GM13976 (cell line): ENCODE data around the gene KIFC1.
"Not testable (repeated sequence)": the region's sequence is repeated elsewhere in the genome, so short reads cannot be mapped to it uniquely, and the experiment has no call there.

Experiments used
- DNase-seq: peaks from one replicate; pipeline ENCODE4 v3.0.0; 2012; ENCODE audit warnings: low spot score
- in situ Hi-C: fragments of 300-500 bp; cut with MboI; formaldehyde crosslinking; loops from one replicate; pipeline ENCODE4 v1.12.0; 2022; ENCODE audit warnings: low sequenced_read_pairs, mixed read lengths, inconsistent platforms; ENCODE audit not compliant: unreplicated experiment
- TF ChIP-seq, protein P1 (sequence below): IDR thresholded peaks from 2 replicates; pipeline ENCODE4 v1.5.1; 2012; ENCODE audit warnings: borderline replicate concordance, mild to moderate bottlenecking; ENCODE audit not compliant: insufficient read depth; ENCODE audit errors: extremely low read depth, missing control alignments, control extremely low read depth

Gene KIFC1

DNA sequence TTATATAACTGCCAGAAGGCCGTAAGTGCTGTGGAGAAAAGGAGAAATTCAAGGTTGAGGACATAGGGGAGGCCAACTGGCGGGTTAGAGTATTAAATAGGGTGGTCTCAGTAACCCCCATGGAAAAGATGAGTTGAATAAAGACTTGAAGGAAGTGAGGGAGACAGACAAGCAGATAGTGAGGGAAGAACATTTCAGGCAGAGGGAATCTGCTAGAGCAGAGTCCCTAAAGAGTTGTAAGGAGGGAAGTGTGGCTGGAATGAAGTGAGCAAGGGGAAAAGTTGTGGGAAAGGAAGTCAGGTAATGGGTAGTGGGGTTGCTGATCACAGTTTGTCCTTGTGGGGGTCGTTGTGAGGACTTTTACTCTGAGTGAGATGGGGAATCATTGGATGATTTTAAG is 1.4 kb downstream of the KIFC1 start:
- TF ChIP-seq, protein P1, sequence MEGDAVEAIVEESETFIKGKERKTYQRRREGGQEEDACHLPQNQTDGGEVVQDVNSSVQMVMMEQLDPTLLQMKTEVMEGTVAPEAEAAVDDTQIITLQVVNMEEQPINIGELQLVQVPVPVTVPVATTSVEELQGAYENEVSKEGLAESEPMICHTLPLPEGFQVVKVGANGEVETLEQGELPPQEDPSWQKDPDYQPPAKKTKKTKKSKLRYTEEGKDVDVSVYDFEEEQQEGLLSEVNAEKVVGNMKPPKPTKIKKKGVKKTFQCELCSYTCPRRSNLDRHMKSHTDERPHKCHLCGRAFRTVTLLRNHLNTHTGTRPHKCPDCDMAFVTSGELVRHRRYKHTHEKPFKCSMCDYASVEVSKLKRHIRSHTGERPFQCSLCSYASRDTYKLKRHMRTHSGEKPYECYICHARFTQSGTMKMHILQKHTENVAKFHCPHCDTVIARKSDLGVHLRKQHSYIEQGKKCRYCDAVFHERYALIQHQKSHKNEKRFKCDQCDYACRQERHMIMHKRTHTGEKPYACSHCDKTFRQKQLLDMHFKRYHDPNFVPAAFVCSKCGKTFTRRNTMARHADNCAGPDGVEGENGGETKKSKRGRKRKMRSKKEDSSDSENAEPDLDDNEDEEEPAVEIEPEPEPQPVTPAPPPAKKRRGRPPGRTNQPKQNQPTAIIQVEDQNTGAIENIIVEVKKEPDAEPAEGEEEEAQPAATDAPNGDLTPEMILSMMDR, result no peak
- no peak for DNase-seq
- in situ Hi-C loops, result no loop called here

DNA sequence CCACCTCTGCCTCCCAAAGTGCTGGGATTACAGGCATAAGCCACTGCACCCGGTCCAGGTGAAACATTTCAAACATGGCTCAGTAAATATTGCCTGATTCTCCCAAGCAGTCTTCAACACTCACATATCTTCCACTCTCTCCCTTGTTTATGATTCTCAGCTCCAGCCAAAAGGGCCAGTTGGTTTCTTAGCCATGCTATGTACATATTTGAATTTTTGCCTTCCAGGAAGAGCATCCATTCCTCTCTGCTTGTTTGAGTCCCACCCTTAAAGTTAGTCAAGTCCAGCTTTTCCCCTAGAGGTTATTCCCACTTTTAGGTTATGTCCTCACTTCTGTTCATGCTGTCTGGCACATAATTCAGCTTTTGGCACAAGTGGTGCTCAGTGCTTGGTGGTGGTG is 5.9 kb downstream of the KIFC1 start:
- DNase-seq, result no peak
- TF ChIP-seq, protein P1, result no peak
- in situ Hi-C loops, result no loop called here

DNA sequence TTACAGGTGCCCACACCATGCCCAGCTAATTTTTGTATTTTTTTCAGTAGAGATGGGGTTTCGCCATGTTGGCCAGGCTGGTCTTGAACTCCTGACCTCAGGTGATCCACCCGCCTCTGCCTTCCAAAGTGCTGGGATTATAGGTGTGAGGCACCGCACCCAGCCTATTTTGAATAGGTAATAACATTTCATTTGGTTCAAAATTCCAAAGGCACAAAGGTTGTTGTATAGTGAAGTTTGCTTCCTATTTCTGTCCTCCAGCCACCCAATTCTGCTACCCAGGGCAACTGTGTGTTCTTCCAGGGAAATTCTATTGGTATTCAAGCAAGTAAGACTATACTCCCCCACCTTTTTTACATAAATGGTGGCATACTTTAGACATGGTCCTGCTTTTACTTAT is 7.0 kb downstream of the KIFC1 start:
- in situ Hi-C loops, DNase-seq: not testable (repeated sequence)

DNA sequence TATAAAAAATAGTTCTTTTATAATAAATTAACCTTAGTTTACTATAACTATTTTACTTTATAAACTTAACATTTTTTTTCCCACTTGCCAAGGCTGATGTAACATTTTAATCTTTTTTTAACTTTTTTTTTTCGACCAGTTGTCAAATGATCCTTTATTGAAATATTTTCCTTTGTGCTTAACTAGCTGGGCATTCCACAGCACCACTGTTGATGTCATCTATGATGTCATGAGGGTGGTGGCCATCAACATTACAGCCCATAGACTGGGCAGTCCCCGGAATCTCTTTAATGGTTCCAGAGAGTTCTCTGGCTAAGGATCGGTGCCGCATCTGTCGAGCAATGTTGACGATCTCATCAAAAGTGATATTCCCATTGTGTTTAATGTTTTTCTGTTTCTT is 8.3 kb downstream of the KIFC1 start:
- in situ Hi-C loops, DNase-seq: not testable (repeated sequence)

DNA sequence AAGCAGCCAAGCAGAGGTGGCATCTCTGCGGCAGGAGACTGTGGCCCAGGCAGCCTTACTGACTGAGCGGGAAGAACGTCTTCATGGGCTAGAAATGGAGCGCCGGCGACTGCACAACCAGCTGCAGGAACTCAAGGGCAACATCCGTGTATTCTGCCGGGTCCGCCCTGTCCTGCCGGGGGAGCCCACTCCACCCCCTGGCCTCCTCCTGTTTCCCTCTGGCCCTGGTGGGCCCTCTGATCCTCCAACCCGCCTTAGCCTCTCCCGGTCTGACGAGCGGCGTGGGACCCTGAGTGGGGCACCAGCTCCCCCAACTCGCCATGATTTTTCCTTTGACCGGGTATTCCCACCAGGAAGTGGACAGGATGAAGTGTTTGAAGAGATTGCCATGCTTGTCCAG is 13.3 kb downstream of the KIFC1 start:
- TF ChIP-seq, protein P1, result no peak
- in situ Hi-C loops, result no loop called here
- DNase-seq, result no peak

DNA sequence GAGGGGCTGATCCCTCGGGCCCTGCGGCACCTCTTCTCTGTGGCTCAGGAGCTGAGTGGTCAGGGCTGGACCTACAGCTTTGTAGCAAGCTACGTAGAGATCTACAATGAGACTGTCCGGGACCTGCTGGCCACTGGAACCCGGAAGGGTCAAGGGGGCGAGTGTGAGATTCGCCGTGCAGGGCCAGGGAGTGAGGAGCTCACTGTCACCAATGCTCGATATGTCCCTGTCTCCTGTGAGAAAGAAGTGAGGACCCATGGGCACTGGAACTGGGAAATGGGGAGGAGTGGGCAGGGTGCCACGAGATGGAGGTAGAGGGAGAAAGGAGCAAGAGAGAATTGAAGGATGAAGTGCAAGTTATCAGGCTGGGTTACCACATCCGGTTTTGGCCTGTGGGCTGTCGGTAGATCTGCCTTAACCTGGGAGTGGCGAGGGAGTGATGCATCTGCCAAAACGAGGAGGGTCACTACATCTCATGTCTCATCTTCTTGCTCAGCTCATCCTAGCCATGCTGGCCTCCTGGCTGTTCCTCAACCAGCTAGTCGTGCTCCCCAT is 13.8 kb downstream of the KIFC1 start:
- in situ Hi-C loops, result no loop called here
- DNase-seq, result no peak
- TF ChIP-seq, protein P1, result no peak

DNA sequence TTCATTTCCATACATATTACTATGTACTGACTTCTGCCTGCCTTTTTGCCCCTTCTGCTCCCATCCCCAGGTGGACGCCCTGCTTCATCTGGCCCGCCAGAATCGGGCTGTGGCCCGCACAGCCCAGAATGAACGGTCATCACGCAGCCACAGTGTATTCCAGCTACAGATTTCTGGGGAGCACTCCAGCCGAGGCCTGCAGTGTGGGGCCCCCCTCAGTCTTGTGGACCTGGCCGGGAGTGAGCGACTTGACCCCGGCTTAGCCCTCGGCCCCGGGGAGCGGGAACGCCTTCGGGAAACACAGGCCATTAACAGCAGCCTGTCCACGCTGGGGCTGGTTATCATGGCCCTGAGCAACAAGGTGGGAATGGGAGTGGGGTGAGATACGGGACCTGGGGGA is 14.5 kb downstream of the KIFC1 start:
- TF ChIP-seq, protein P1, result no peak
- in situ Hi-C loops, result no loop called here
- DNase-seq, result no peak

DNA sequence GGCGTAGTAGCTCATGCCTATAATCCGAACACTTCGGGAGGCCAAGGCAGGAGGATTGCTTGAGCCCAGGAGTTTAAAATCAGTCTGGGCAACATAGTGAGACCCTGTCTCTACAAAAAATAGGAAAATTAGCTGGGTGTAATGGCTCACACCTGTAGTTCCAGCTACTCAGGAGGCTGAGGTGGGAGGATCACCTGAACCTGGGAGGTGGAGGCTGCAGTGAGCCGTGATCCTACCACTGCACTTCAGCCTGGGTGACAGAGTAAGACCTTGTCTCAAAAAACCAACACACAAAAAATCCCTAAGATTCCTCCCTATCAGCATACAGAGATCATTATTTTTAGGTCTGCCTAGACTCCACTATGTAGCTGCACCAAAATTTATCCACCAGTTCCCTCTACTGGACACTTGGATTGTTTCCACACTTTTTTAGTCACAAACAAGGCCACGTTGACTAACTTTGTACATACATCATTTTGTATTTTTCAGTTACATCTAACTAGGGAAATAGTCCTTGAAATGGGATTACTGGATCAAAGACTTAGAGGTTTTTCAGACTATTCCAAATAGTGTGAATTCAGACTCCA is 15.6 kb downstream of the KIFC1 start:
- DNase-seq, result no peak
- in situ Hi-C loops, result no loop called here
- TF ChIP-seq, protein P1, result no peak
